Stimulated activated CD4-positive, alpha-beta T cell treated with anti-CD3 and anti-CD28 coated beads, Interleukin-12 subunit alpha, Interleukin-12 subunit beta, amount 100 ng/mL, for 48 hours (primary cell): Measurements from ENCODE around the gene GUCY1A2.

Experiments used
- DNase-seq, 3 donors: peaks; one replicate each; pipeline ENCODE4 v3.0.0-alpha.2; 2020; ENCODE audit warnings: low read depth in 2 of 3, low spot score in 1 of 3

GUCY1A2 gene

DNA sequence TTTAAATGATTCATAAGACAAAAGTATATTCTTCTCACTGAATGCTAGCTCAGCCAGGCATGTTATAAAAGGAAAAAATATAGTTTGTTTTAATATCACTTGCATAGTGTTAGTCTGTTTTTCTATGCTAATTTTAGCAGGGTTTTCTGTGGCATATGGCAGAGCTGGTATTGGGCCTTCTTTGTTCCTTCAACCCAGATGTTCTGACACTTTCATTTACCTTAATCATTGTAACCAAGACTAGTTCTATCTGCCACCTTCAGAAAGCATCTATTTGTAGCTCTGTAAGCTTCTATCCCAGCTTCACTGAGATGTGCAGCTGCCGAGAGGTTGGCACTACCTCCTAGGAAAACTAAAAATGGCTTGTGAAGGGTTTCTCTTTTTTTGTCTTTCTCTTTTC is 338.7 kb downstream of the GUCY1A2 start:
- no peak for DNase-seq

DNA sequence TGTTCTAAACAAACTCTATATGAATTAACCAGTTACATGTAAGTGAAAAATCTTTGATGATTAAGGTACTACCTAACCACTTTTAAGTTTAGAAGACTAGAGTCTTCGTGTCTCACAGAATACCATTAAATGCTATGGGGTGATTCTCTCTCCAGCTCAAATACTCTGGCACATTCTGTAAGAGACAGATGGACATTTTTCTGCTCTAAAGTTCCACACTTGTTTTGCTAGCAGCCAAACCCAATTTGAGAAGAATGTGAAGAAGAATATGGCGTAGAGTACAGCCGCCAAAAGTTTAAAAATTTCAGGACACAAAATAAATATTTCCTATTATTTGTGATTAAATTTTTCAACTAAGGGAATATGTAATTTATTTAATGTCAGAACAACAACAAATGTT is 339.1 kb downstream of the GUCY1A2 start:
- no peak for DNase-seq

DNA sequence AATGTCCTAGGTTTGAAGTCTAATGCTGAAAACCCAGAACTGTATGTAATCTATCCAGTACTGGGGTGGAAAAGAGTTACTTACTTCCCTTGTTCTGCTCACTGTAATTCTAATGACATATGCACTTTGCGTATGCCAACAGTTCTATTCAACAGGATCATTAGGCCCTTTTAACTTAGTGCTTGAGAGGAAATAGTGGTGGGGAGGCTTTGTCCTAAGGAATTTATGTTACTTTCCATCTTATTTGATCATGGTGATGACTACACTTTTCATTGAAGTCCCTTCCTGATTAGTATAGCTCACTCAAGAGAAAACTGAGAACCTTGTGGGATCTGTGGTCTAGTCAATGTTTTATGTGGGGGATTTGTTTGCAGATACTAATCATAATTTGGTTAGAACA is 348.2 kb downstream of the GUCY1A2 start:
- DNase-seq, result no peak

DNA sequence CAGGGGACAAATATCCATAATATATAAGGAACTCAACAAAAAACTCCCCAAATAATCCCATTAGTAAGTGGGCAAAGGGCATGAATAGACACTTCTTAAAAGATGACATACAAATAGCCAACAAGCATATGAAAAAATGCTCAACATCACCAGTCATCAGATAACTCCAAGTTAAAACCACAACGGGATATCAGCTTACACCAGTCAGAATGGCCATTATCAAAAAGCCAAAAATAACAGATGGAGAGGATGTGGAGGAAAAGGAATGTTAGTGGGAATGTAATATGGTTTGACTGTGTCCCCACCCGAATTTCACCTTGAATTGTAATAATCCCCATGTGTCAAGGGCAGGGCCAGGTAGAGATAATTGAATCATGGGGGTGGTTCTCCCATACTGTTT is 350.1 kb downstream of the GUCY1A2 start:
- no peak for DNase-seq

DNA sequence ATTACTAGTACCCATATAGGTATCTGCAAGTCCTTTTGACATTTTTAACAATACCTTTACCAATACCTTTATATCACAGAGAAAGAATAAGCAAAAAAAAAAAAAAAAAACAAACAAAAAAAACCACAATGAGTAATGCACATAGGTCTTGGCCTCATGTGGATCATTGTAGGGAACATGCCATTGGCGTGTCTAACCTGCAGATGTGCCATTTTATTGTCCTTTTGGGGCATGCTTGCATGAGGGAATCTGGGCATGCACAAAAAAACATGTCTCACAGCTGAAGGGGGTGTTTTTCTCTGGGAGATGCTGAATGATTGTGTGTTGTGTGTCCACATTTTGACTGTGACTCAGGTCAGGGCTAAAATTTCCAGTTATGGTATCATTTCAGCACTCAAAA is 361.6 kb downstream of the GUCY1A2 start:
- no peak for DNase-seq

DNA sequence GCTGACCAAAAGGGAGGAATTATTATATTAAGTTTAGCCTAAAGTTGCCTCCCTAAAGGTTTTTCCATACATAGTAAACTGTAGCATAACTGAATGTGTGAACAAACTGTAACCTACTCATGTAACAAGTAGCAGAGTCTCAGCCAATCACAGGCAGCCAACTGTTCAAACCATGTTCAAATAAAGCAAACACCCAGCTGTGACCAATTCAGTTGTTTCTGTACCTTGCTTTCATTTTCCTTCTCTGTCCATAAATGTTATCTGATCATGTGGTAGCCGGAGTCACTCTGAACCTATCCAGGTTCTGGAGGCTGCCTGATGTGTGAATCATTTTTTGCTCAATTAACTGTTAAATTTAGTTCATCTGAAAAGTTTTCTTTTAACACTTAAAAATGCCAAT is 373.5 kb downstream of the GUCY1A2 start:
- DNase-seq, result no peak

DNA sequence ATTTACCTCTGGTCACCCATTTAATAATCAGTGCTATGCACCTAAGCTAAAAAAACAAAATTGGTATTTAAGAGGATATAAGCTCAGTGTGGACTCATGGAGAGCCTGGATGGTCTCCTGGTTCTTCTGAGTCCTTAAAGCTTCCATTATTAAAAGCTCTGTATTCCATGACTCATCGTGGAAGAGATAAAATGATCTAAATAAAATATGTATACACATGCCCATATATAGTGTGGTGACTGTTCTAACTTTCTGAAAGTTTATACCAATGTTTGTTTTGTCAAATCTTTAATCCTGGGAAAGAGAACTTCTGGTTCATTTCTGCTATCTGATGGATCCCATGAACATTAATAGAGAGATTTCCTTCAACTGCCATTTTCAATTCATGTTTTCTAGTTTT is 375.9 kb downstream of the GUCY1A2 start:
- no peak for DNase-seq

DNA sequence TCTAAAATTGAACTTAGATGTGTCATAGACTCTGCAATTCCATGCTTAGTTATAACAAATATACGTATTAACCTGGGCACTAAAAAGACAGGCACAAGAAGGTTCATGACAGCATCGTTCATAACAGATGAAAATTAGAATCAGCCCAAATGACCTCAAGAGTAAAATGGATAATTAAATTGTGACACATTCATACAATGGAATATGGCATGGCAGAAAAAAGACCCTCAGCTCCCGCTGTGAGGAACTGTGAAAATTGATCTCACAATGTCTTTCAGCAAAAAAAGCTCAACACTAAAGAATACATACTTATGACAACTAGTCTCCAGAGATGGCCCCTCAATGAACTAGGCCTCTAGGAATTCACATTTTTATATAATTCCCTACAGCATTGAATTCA is 386.0 kb downstream of the GUCY1A2 start:
- DNase-seq, result no peak

DNA sequence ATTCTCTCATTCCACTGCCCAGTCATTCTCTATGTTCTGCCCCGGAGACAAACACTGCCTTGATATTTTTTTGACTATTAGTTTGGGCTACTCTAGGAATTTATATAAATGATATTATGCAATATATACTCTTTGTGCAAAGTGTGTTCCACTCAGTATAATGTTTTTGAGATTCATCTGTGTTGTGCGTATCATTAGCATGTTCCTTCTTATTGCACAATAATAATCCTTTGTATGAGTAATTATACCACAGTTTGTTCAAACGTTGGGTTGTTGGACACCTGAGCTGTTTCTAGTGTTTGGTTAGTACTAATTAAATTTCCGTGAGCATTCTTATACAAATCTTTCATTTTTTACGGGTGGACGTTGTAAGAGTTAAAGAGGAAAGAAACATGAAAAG is 390.6 kb downstream of the GUCY1A2 start:
- no peak for DNase-seq

DNA sequence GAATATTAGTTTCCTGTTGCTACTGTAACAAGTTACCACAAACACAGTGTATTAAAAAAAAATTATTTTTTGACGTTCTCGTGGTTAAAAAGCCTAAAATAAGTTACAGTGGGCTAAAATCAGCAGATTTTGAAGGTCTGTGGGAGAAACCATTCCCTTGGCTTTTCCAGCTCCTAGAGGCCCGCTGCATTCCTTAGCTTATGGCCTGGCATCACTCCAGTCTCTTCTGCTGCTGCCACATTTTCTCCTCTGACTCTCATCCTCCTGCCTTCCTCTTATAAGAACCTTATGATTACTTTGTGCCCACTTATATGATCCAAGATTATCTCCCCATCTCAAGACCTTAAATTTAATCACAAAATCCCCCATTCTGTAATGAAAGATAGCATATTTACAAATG is 392.7 kb downstream of the GUCY1A2 start:
- no peak for DNase-seq

DNA sequence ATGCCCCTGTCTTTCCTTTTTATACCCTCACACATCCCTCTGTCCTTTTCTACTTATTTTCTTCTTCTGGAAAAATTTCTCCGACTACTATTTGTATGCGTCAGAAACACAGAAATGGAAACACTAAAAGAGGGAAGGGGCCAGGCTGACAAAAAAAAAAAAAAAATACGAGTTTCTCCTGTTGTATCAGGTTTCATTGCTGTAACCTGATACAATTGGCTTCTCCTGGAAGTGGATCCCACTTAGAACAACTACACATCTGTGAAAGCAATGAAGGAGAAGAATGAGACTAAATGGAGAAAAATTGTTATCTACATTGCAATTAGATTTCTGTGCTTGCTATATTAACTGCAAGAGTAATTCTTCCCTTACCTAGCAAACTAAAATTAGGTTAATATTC is 393.9 kb downstream of the GUCY1A2 start:
- no peak for DNase-seq
